ENCODE results near the gene SCP2. TPM values are rescaled to one million over a fixed set of nuclear protein-coding genes. Genes with fewer than 3 reads are reported as not detected.

Gene SCP2
- polyA plus RNA-seq, 1 of the 3 experiments (the other 2 are of a cell fraction), result 49.5 TPM

DNA sequence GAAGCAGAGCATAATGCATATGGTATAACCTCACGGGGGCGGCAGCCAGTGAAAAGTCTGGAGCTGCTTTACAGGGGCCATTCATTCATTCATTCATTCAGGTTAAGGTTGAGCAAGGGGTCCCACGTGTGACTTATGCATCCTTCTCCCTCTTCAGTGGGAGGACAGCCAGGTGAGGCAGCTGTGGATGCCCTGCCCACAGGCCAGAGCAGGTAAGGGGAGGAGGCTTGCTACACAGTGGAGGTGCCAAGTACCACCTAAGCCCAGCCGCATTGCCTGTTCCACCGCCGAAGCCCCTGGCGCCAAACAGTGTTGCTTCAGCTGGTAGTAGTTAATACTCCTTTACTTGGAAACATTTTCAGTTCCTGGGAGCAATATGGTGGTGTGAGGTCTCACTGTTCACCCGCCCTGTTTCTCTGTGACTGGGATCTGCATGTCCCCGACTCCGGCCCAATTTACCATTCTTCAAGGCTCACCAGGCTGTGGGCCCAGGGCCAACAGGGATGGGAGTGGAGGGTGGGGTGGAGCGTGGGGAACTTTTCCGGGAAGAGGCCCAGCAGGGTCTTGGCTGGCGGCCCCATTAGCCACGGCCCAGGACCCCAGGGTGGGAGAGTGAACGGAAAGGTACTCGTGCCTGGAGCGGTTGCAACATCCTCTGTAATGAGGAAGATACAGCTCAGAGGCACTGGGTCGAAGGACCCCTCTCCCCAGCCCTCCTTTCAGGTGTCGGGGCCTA is 134.2 kb downstream of the SCP2 start:
- no peaks in the 10 kb centered on the region for H3F3A ChIP-seq (replicated peaks; ENCODE audit: insufficient read depth)
- H3K4me2 ChIP-seq, result peak overlapping the region; percentile 97
- H3K36me3 ChIP-seq (replicated peaks in 1 of 2; ENCODE audit: control insufficient read depth in 1 of 2, insufficient read depth in 2 of 2, low read length in 1 of 2), result no peaks in the 10 kb centered on the region
- no peaks in the 10 kb centered on the region for H4K20me1 ChIP-seq (ENCODE audit: insufficient read depth)
- H3K9me3 ChIP-seq, result no peaks in the 10 kb centered on the region
- WGBS (ENCODE audit: low lambda C conversion rate), result 84% methylated on average over 15 of the region's 19 CpGs
- ChIA-PET POLR2A (no interaction called here), CTCF (interaction anchor here (0.5 to 2.4 kb wide), 7 partner anchors 8 to 248 kb away, joined by 3 to 11 read pairs (median 3); no protein-coding TSS in a partner anchor)
- no peak overlapping the region for H2AFZ ChIP-seq (ENCODE audit: low read depth)
- TF ChIP-seq TEAD4 (IDR thresholded peaks at IDR 0.05; ENCODE audit: borderline replicate concordance, insufficient read depth), result no peak
- no peak for TF ChIP-seq FOXM1 (IDR thresholded peaks at IDR 0.05; ENCODE audit: low read depth)
- no peak for TF ChIP-seq PBX3 (IDR thresholded peaks at IDR 0.05)
- TF ChIP-seq TCF12 (IDR thresholded peaks at IDR 0.05), result no peak
- no peak for TF ChIP-seq EP300 (IDR thresholded peaks at IDR 0.05; ENCODE audit: borderline replicate concordance in 1 of 2, low read depth in 1 of 2, low read length in 1 of 2)
- no peak for TF ChIP-seq ELF1 (IDR thresholded peaks at IDR 0.05)
- TF ChIP-seq TAF1 (IDR thresholded peaks at IDR 0.05; ENCODE audit: borderline replicate concordance, low read depth, low read length), result no peak
- no peak for TF ChIP-seq GATA2 (CRISPR knock-in tag; IDR thresholded peaks at IDR 0.05)
- TF ChIP-seq JUND (IDR thresholded peaks at IDR 0.05), result no peak
- TF ChIP-seq NFIC (IDR thresholded peaks at IDR 0.05; ENCODE audit: borderline replicate concordance), result no peak
- TF ChIP-seq CHD2 (IDR thresholded peaks at IDR 0.05; ENCODE audit: low read length, partially characterized antibody), result no peak
- H3K9ac ChIP-seq, result no peak overlapping the region
- H3K9me2 ChIP-seq, result no peaks in the 10 kb centered on the region
- DNase-seq, result no peak
- H3K79me2 ChIP-seq (ENCODE audit: insufficient read depth), result no peaks in the 10 kb centered on the region
- H3K27me3 ChIP-seq (ENCODE audit: insufficient read depth), result no peaks in the 10 kb centered on the region
- H3K27ac ChIP-seq (ENCODE audit: low read depth in 2 of 2, low read length in 1 of 2), result no peak overlapping the region
- H3K4me1 ChIP-seq (ENCODE audit: control insufficient read depth in 1 of 2, insufficient read depth in 2 of 2, low read depth in 1 of 2, low read length in 1 of 2), result peaks cover 3 to 10% of the 10 kb centered on the region in 2 experiments; a peak in 2 of 4 replicates
- peak overlapping the region; percentile 54; a peak in 3 of 4 replicates for H3K4me3 ChIP-seq (ENCODE audit: low read depth in 2 of 2, low read length in 1 of 2)

GRCh38 chr1:53061859-53062707 is 135.0 kb downstream of the SCP2 start, which contains the start of gene PODN:
TSS of gene PODN (plus strand) at chr1:53062213. CDS start at chr1:53069856, 7,643 bp downstream.
- no peaks in the 10 kb centered on the region for H3K9me2 ChIP-seq
- H3K27me3 ChIP-seq (ENCODE audit: insufficient read depth), result no peaks in the 10 kb centered on the region
- DNase-seq, result peak; percentile 86
- peak within 1 kb of the TSS; percentile 54 for H3K4me3 ChIP-seq (ENCODE audit: low read depth in 2 of 2, low read length in 1 of 2)
- H3K4me1 ChIP-seq (ENCODE audit: control insufficient read depth in 1 of 2, insufficient read depth in 2 of 2, low read depth in 1 of 2, low read length in 1 of 2), result peaks cover 3 to 15% of the 10 kb centered on the region in 2 experiments; a peak in 2 of 4 replicates
- peak within 1 kb of the TSS; percentile 39; the same call in 1 of the 2 replicates for H3K9ac ChIP-seq
- ChIA-PET CTCF (interaction anchor here (0.6 to 2.1 kb wide), 4 partner anchors 14 to 248 kb away, joined by 3 to 7 read pairs (median 4); no protein-coding TSS in a partner anchor), POLR2A (no interaction called here)
- no peaks in the 10 kb centered on the region for H3K36me3 ChIP-seq (replicated peaks in 1 of 2; ENCODE audit: control insufficient read depth in 1 of 2, insufficient read depth in 2 of 2, low read length in 1 of 2)
- H3F3A ChIP-seq (replicated peaks; ENCODE audit: insufficient read depth), result no peaks in the 10 kb centered on the region
- no peak within 1 kb of the TSS for H3K27ac ChIP-seq (ENCODE audit: low read depth in 2 of 2, low read length in 1 of 2)
- no peak within 1 kb of the TSS; the same call in 1 of the 2 replicates for H2AFZ ChIP-seq (ENCODE audit: low read depth)
- WGBS (ENCODE audit: low lambda C conversion rate), result 10% methylated on average over 35 of the region's 73 CpGs
- H3K79me2 ChIP-seq (ENCODE audit: insufficient read depth), result no peaks in the 10 kb centered on the region
- H3K4me2 ChIP-seq, result peak within 1 kb of the TSS; percentile 97
- no peaks in the 10 kb centered on the region for H3K9me3 ChIP-seq
- no peaks in the 10 kb centered on the region for H4K20me1 ChIP-seq (ENCODE audit: insufficient read depth)
- no peak for TF ChIP-seq YY1 (IDR thresholded peaks at IDR 0.05; ENCODE audit: low read depth)
- TF ChIP-seq TCF12 (IDR thresholded peaks at IDR 0.05), result 0 out of 2 replicates have a peak, but pooled peaks have one; percentile 6

Data from SK-N-SH (cell line).